ENCODE results near the gene MAP3K15.

Gene MAP3K15

DNA sequence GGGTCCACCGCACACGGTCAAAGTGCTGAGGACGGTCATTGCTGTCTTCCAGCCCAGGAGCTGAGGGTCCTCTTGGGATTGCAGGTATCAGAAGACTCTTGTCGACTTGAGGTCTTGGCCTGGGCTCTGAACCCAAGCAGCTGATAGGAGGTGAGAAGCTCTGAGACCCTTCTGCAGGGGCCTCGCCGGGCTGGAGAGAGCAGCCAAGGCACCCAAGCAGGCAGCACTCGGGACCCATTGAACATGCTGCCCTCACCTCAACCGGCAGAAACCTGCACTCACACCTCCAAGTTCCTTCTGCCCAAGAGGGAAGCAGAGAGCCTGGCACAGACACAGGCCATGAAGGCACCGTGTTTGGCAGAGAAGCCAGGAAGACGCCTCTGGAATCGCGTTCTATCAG is 137.5 kb downstream of the MAP3K15 start:
- TF ChIP-seq, protein P1, sequence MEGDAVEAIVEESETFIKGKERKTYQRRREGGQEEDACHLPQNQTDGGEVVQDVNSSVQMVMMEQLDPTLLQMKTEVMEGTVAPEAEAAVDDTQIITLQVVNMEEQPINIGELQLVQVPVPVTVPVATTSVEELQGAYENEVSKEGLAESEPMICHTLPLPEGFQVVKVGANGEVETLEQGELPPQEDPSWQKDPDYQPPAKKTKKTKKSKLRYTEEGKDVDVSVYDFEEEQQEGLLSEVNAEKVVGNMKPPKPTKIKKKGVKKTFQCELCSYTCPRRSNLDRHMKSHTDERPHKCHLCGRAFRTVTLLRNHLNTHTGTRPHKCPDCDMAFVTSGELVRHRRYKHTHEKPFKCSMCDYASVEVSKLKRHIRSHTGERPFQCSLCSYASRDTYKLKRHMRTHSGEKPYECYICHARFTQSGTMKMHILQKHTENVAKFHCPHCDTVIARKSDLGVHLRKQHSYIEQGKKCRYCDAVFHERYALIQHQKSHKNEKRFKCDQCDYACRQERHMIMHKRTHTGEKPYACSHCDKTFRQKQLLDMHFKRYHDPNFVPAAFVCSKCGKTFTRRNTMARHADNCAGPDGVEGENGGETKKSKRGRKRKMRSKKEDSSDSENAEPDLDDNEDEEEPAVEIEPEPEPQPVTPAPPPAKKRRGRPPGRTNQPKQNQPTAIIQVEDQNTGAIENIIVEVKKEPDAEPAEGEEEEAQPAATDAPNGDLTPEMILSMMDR (IDR thresholded peaks at IDR 0.05; ENCODE audit: borderline replicate concordance, control extremely low read depth, extremely low read depth, insufficient read depth, missing control alignments), result no peak
- DNase-seq (ENCODE audit: low spot score), result no peak
- in situ Hi-C loops (cut with MboI; ENCODE audit: low sequenced_read_pairs, unreplicated experiment), result loop anchor here (25.0 kb wide), 1 partner anchor 685 kb away; no protein-coding TSS in a partner anchor

DNA sequence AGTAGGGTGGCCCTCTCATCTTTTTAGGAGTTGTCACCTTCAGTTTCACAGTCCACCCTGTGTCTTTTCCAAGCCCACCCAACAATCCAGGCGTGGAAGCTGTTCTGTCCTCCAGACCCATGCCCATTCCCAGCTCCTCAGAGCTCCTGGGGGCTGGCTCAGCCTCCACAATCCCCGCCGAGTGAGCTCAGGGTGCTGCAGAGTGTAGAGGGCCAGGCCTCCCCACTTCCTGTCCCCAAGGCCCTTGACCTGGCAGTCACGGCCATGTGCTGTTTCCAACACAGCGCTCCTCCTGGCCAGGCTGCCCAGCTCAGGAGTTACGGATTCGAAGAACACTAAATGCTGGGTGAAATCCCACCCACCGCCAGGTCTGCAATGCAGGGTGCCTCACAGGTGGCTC is 139.8 kb downstream of the MAP3K15 start:
- TF ChIP-seq, protein P1 (IDR thresholded peaks at IDR 0.05; ENCODE audit: borderline replicate concordance, control extremely low read depth, extremely low read depth, insufficient read depth, missing control alignments), result no peak
- no peak for DNase-seq (ENCODE audit: low spot score)
- in situ Hi-C loops (cut with MboI; ENCODE audit: low sequenced_read_pairs, unreplicated experiment), result loop anchor here (25.0 kb wide), 1 partner anchor 687 kb away; no protein-coding TSS in a partner anchor

DNA sequence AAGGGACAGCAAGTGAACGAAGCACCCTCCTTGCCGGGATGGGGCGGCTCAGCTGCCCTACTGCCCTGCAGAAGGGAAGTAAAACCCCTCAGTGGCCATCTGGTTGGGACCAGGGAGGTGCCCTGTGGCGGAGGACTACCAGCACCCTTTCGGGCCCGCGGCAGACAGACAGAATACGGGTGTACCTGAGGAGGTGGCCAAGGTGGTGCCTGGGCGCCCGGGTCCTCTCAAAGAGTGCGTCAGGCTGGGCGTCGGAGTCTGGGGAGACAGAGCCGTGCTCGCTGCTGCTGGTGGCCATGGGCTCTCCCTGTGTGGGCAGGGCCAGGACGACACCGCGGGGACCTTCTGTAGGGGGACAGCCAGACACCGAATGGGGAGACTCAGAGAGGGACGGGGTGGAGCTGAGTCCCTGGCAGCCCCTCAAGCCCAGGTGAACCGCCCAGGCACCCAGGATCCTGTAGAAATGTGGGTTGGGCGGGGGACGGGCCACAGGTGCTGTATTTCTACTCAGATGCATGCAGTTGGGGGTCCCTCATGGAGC is 141.9 kb downstream of the MAP3K15 start:
- in situ Hi-C loops (cut with MboI; ENCODE audit: low sequenced_read_pairs, unreplicated experiment), result loop anchor here (25.0 kb wide), 1 partner anchor 514 kb away; the partner anchor contains the start of gene SH3KBP1

DNA sequence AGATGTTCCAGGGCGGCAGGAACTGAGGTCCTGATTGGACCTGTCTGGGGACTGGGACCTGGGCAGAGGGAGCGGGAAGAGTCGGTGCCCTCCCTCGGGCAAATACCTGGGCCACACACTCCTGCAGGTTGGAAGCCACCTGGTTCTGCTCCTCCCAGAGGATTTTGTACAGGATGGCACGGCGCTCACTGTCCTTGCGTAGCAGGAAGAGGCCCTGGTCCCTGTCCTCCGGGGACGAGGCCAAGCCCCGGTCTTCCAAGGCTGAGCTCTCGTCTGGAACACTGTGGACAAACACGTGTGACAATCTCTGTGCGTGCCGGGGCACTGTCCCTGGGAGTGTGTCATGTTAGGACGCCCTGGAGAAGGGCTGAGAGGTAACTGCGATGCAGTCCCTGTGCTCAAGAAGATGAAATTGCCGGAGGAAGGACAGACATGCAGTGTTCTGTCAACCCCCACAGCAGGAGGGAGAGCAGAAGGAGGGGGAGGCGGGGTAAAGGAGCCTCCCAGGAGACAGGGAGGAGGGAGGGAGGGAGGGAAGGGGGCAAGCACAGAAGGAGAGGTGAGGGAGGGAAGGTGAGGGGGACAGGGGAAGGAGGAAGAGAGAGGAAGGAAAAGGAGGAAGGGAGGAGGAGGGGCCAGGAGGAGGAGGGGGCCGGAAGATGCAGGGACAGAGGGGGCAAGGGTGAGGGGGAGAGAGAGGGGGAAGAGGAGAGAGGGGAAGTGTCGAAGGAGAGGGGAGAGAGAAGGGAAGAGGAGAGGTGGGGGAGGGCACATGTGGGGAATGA is 142.6 kb downstream of the MAP3K15 start:
- in situ Hi-C loops (cut with MboI; ENCODE audit: low sequenced_read_pairs, unreplicated experiment), result loop anchor here (25.0 kb wide), 1 partner anchor 515 kb away; the partner anchor contains the start of gene SH3KBP1
- TF ChIP-seq, protein P1 (IDR thresholded peaks at IDR 0.05; ENCODE audit: borderline replicate concordance, control extremely low read depth, extremely low read depth, insufficient read depth, missing control alignments), result no peak
- DNase-seq (ENCODE audit: low spot score), result no peak

More for the DNA sequence above, 141.9 kb downstream of the MAP3K15 start:
- DNase-seq (ENCODE audit: low spot score), result no peak
- TF ChIP-seq, protein P1 (IDR thresholded peaks at IDR 0.05; ENCODE audit: borderline replicate concordance, control extremely low read depth, extremely low read depth, insufficient read depth, missing control alignments), result no peak

DNA sequence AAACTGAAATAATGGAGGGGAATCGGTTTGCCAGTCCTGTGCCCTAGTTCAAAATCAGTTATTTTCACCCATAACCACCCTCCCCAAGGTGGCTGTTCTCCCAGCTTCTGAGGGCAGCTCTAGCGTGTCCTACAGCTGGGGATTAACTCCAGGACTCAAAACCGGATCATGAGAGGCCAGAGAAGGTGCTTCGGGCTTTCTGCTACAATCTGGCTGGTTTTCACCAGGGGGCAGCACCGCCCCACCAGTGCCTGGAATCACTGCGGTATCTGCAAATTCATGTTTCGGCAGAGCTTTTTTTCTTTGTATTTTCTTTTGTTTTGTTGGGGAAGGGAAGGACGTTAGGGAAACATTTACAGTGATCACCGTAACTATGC is 143.2 kb downstream of the MAP3K15 start:
- TF ChIP-seq, protein P1 (IDR thresholded peaks at IDR 0.05; ENCODE audit: borderline replicate concordance, control extremely low read depth, extremely low read depth, insufficient read depth, missing control alignments), result peak; percentile 59
- DNase-seq (ENCODE audit: low spot score), result peak; percentile 79

DNA sequence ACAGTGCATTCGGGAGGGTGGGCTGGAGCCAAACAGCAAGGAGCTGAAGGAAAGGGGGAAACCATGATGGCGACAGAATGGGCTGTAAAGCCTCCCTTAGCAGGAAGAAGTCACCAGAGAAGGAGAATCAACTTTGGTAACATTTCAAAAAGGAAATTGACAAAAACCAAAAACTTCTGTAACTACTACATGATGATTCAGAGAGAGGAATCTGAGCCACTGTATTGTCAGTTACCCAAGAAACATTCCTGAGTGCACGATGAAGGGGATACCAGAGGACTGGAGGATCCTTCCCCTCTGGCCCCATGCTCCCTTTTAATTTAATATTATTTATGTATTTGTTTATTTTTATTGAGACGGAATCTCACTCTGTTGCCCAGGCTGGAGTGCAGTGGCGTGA is 145.2 kb downstream of the MAP3K15 start:
- DNase-seq (ENCODE audit: low spot score), result no peak
- in situ Hi-C loops (cut with MboI; ENCODE audit: low sequenced_read_pairs, unreplicated experiment), result loop anchor here (25.0 kb wide), 1 partner anchor 517 kb away; the partner anchor contains the start of gene SH3KBP1
- TF ChIP-seq, protein P1 (IDR thresholded peaks at IDR 0.05; ENCODE audit: borderline replicate concordance, control extremely low read depth, extremely low read depth, insufficient read depth, missing control alignments), result no peak

More for the DNA sequence above, 143.2 kb downstream of the MAP3K15 start:
- in situ Hi-C loops (cut with MboI; ENCODE audit: low sequenced_read_pairs, unreplicated experiment), result loop anchor here (25.0 kb wide), 1 partner anchor 515 kb away; the partner anchor contains the start of gene SH3KBP1
